ENCODE measurements around the gene SPIRE1.
A peak's percentile ranks its signal among the peaks of the same experiment; 100 is the strongest.
"Not testable (repeated sequence)": the region's sequence is repeated elsewhere in the genome, so short reads cannot be mapped to it uniquely, and the experiment has no call there.

Gene SPIRE1

GRCh38 chr18:12645751-12646203 is 12.1 kb downstream of the SPIRE1 start:
- DNase-seq, result peak; percentile 21 to 30

GRCh38 chr18:12645254-12645653 is 12.7 kb downstream of the SPIRE1 start:
- no peak for DNase-seq

GRCh38 chr18:12643756-12644155 is 14.2 kb downstream of the SPIRE1 start:
- DNase-seq, result not testable (repeated sequence)

DNA sequence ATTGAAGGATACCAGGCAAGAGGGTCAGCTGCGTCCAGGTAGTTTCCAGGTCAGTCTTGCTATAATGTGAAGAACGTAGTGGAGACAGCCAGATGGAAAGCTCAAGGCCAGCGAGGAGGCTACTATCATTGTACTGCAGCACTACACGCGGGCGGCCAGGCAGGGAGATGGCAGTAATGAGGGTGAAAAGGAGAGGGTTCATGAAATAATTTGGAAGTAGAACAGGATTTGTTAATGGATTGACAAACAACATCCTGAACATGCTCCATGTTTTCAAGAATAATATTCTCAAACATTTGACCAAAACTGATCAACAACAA is 17.1 kb downstream of the SPIRE1 start:
- no peak for DNase-seq

DNA sequence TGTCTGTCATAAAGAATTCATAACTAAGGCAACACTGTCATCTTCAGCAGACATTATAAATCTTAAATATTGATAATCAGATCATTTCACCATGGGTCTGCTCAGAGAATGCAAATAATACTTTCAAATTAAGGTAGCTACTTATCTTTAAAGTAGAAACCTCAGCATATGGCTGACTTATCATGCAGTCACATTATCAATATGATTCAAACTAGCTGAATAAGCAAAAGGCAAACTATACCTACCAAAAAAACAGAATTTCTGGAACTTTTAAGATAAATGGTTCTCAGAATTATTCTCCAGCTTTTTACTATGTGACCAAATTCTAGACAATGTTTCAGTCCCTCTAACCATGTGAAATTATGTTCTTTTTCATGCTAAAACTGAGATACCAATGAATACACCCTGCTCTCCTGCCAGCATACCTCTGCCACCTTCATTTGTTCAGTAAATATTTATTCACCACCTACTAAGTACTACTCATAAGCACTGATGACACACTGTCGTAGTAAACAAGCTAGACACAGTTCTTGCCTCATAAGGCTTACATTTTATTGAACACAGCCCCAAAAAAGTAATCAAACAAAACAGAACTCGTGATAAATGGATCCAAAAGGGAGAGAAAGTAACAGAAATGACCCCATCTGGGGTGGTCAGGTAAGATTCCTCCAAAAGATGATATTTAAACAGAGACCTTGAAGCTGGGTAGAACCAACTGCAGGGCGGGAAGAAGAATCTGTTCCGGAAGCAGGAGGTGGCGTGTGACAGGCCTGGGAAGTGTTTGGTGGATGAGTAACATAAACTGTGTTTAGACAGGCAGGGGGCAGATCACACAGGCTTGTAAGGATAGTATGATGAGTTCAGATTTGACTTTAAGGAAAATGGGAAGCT is 17.7 kb downstream of the SPIRE1 start:
- DNase-seq, result no peak

DNA sequence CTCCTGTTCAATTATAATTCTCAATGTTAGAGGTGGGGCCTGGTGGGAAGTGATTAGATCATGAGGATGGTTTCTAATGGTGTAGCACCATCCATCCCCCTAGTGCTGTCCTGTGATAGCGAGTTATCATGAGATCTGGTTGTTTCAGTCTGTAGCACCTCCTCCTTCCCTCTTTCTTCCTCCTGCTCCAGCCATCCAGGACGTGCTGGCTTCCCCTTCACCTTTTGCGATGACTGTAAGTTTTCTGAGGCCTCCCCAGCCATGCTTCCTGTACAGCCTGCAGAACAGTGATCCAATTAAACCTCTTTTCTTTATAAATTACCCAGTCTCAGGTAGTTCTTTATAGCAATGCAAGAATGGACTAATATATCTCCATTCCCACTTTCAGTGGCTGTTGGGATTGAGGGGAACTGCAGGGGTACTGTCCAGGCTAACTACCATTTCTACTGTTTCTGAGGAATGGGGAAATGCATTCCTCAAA is 19.2 kb downstream of the SPIRE1 start:
- no peak for DNase-seq

GRCh38 chr18:12637901-12638643 is 19.8 kb downstream of the SPIRE1 start:
- no peak for DNase-seq

GRCh38 chr18:12637393-12637792 is 20.5 kb downstream of the SPIRE1 start:
- no peak for DNase-seq

- no peak for DNase-seq
Observed at GRCh38 chr18:12631831-12632477, 26.0 kb downstream of the SPIRE1 start.

- no peak for DNase-seq
Observed at GRCh38 chr18:12630136-12630535, 27.8 kb downstream of the SPIRE1 start.

DNA sequence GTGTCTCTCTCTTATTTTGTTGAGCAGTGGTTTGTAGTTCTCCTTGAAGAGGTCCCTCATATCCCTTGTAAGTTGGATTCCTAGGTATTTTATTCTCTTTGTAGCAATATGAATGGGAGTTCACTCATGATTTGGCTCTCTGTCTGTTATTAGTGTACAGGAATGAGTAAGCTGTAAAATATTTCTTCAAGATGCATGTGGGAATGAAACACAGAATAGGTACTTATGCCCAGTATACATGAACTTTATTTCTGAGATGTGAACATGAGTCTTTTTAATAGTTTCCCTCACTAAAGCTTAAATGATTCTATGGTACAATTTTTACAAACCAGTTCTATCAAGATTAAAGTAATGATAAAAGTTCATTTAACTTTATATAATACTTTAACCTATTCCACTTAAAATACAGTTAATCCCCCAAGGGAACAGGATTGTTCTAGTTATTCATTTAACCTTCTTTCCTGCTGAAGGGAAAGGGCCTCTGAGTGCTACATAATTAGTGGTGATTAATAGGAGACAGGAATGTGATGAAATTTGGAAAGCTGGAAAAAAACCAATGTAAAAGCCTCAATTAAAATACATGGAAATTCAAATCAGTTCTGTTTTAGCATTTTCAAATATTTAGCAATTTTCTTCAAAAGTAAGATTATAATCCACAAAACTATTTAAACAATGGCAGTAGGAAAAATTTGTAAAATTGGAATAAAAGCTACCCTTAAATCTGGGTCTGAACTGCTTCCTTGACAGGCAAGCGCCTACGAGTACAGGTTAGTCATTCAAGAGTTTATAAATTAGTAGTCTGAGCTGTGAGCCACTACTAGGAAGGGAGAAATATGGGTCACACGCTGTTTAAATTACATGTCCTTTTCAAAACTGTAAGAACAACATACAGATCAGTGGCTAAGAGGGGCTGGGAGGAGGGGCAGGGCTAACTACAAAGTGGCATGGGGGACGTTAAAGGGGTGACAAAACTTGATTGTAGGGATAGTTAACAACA is 28.9 kb downstream of the SPIRE1 start:
- DNase-seq, result no peak

DNA sequence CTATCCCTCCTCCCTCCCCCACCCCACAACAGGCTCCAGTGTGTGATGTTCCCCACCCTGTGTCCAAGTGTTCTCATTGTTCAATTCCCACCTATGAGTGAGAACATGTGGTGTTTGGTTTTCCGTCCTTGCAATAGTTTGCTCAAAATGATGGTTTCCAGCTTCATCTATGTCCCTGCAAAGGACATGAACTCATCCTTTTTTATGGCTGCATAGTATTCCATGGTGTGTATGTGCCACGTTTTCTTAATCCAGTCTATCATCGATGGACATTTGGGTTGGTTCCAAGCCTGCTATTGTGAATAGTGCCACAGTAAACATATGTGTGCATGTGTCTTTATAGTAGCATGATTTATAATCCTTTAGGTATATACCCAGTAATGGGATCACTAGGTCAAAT is 30.7 kb downstream of the SPIRE1 start:
- DNase-seq, result not testable (repeated sequence)

DNA sequence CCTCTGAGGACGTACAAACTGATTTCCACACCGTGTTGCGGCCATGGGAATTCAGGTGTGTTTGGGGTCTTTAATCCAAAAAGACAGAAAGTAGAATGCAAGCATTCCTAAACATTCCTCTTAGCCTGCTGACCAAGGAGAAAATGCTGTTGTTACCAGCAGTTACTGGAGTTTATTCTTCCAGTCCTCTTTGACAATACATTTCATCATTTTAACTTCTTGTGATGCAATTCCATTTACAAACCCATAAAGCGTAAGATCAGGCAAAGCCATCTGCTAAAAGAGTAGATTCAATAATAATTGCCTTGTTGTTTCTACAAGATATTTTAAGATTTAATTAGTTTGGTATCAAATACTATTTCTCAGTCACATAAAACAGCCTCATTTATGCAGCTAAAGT is 32.7 kb downstream of the SPIRE1 start:
- no peak for DNase-seq

DNA sequence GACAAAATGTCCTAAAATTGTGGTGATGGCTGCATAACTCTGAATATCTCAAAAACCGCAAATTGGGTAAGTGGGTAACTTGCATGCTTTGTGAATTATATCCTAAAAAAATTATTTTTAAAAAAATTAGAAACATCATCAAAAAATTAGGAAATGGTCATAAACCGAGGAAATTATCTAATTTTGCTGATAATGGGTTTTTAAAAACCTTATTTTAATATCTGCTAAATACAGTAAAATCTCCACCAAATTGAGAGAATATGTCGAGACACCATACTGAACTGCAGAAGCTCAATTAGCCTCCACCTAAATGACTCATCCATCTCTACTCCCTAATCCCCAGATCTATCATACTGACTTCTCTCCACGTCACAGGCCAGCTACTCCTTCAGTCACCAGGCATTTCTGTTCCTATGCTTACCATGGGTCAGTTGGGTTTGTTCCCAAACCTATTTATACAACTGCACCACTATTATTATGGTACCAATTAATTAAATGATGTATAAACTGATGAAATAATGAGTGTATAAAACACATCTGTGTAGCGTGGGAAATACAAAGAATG is 36.1 kb downstream of the SPIRE1 start:
- DNase-seq, result no peak

DNA sequence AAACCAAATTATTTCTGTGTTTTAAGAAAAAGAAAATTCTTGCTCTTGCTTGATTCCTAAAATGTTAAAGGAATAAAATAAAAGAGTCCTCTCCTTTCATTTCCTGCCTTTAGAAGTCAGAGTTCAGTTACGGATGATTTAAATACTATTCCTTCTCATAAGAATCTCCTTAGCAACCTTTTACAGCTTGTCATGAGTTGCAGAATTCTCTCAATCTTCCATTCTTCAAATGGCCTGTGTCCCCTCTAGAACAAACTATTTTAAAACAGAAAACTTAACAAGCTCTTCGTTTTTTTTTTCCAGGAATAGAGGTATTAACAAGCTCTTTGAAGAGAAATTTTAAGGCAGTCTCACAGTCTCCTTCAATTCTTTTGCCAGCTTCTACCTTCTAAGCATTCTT is 42.2 kb downstream of the SPIRE1 start:
- DNase-seq, result peak in 1 of 2 donors; percentile 10

GRCh38 chr18:12608301-12608700 is 49.6 kb downstream of the SPIRE1 start:
- DNase-seq, result no peak

- peak in 1 of 2 donors; percentile 35 for DNase-seq
Observed at GRCh38 chr18:12606592-12607315, 51.2 kb downstream of the SPIRE1 start.

DNA sequence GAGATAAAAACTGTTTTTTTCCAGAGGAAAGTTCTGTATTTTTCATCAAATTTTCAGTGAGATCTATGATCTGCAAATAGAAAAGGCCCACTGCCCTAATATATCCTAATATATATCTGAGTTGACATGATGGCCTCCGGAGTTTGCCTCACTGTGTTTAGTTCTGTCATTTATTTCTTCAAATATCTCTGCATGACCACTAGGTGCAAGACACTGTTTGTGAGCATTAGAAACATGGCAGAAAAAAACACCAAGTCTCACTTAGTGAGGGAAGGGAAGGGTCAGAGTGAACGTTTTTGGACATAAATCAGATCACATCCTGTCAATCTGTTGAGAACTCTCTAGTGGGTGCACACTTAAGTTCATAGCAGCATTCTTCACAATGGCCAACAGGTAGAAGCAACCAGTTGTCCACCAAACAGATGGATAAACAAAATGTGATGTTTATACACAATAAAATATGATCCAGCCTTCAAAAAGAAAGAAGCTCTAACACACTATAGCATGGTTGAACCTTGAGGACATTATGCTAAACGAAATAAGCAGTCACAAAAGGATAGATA is 53.4 kb downstream of the SPIRE1 start:
- DNase-seq, result no peak

DNA sequence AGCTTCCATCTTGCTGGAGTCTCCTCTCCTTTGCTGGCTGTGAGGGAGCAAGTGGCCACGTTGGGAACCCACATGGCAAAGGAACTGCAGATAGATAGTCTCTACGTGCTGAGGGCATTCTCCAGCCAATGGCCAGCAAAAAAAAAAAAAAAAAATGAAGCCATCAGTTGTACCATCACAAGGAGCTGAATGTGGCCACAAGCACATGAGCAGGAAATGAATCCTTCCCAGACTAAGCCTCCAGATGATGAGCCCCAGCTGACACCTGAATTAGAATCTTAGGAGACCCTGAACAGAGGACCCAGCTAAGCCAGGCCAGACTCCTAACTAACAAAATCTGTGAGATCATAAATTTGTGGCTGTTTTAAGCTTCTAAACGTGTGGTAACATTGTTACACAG is 57.9 kb downstream of the SPIRE1 start:
- DNase-seq, result no peak

- no peak for DNase-seq
Observed at GRCh38 chr18:12599543-12599942, 58.4 kb downstream of the SPIRE1 start.

All from hippocampal formation (tissue), 2 donors.